HepG2 (cell line): Measurements from ENCODE around the gene NPHP1. TPM values are rescaled to one million over a fixed set of nuclear protein-coding genes. Genes with fewer than 3 reads are reported as not detected.

Source experiments
- ATAC-seq: fragments of 200-7000 bp; cut with Tn5 transposase; 3 replicates; pipeline ENCODE4 v1.9.1; 2020; ENCODE audit warnings: mild to moderate bottlenecking, moderate library complexity
- BruUV-seq: library from RNA; stranded (reverse); fragments of 400-500 nt; replicated peaks from 2 replicates; lab custom pipeline; 2021; lab: Mats Ljungman, UMichigan
- CTCF ChIA-PET: fragments of 300-600 bp; formaldehyde crosslinking; extraction: SDS; loops from one replicate; lab custom pipeline; 2021; ENCODE audit warnings: low total read pairs, inconsistent platforms, low intra/inter-chr PET ratio; lab: Yijun Ruan, JAX
- POLR2A ChIA-PET: fragments of 350-600 bp; sonication (Branson Sonifier 250); formaldehyde crosslinking; loops from one replicate; lab custom pipeline; 2020; ENCODE audit warnings: antibody characterized with exemption, inconsistent platforms; lab: Yijun Ruan, JAX
- DNase-seq: peaks from one replicate; pipeline ENCODE4 v3.0.0-alpha.2; 2015; ENCODE audit warnings: low spot score
- FAIRE-seq: peaks from 3 replicates; lab custom pipeline; 2011; peaks lifted over from hg19 to GRCh38; lab: Jason Lieb, UNC
- H2AFZ ChIP-seq: one replicate; pipeline ENCODE4 v1.6.1; 2011; ENCODE audit warnings: low read length, inconsistent platforms
- H3K27ac ChIP-seq: fragments of 300-600 bp; 3 replicates; pipeline ENCODE4 v1.8.0; 2011; ENCODE audit warnings: mixed run types, mild to moderate bottlenecking, mixed read lengths, low read length, inconsistent platforms; ENCODE audit not compliant: insufficient read depth; ENCODE audit errors: extremely low read length
- H3K27me3 ChIP-seq, 2 experiments: fragments of 200-600 bp in 1 of 2; 2 replicates in 1 of 2; 3 replicates in 1 of 2; pipeline versions ENCODE4 v1.6.0 to v1.8.0; 2011; ENCODE audit warnings: low read length in 2 of 2, mild to moderate bottlenecking in 2 of 2, moderate library complexity in 2 of 2, inconsistent platforms in 1 of 2; ENCODE audit not compliant: insufficient read depth in 2 of 2, control insufficient read depth in 1 of 2
- H3K36me3 ChIP-seq, 2 experiments: fragments of 200-600 bp in 1 of 2; replicated peaks in 1 of 2; 2 replicates in 1 of 2; 3 replicates in 1 of 2; pipeline versions ENCODE4 v1.5.1 to v1.8.0; 2011; ENCODE audit warnings: low read length in 2 of 2, inconsistent platforms in 1 of 2; ENCODE audit not compliant: insufficient read depth in 2 of 2, control insufficient read depth in 1 of 2
- H3K4me1 ChIP-seq: 2 replicates; pipeline ENCODE4 v1.5.1; 2012; ENCODE audit warnings: low read length, inconsistent platforms; ENCODE audit not compliant: insufficient read depth
- H3K4me2 ChIP-seq: 2 replicates; pipeline ENCODE4 v1.6.0; 2011; ENCODE audit warnings: low read depth, low read length, inconsistent platforms
- H3K4me3 ChIP-seq, 3 experiments: fragments of 200-600 bp in 1 of 3; sonication (generic), shearing (Covaris generic) in 1 of 3; replicated peaks in 1 of 3; 2 replicates each; pipeline ENCODE4 v1.5.1; 2011 to 2016; ENCODE audit warnings: low read length in 3 of 3, inconsistent platforms in 2 of 3, low read depth in 2 of 3, mild to moderate bottlenecking in 2 of 3, control low read depth in 1 of 3, mixed read lengths in 1 of 3; ENCODE audit not compliant: insufficient read depth in 1 of 3
- H3K79me2 ChIP-seq: one replicate; pipeline ENCODE4 v1.6.1; 2011; ENCODE audit warnings: low read length, inconsistent platforms; ENCODE audit not compliant: insufficient read depth
- H3K9ac ChIP-seq: 2 replicates; pipeline ENCODE4 v1.6.0; 2011; ENCODE audit warnings: mild to moderate bottlenecking, low read depth, low read length, inconsistent platforms; ENCODE audit not compliant: insufficient read depth
- H3K9me3 ChIP-seq: 2 replicates; pipeline ENCODE4 v1.5.1; 2012; ENCODE audit warnings: mild to moderate bottlenecking, low read length
- H4K20me1 ChIP-seq: 2 replicates; pipeline ENCODE4 v1.6.0; 2011; ENCODE audit warnings: inconsistent platforms, mild to moderate bottlenecking, low read length, moderate library complexity; ENCODE audit not compliant: insufficient read depth
- CENPBD1 ChIP-seq: sonication (generic); formaldehyde crosslinking; IDR thresholded peaks from 2 replicates; pipeline ENCODE4 v1.8.0; 2022; ENCODE audit warnings: missing genetic modification reagents, low read depth, mild to moderate bottlenecking, borderline replicate concordance
- GFI1 ChIP-seq: sonication (generic); formaldehyde crosslinking; IDR thresholded peaks from 2 replicates; pipeline ENCODE4 v1.5.0; 2020; ENCODE audit warnings: missing genetic modification reagents, mild to moderate bottlenecking, borderline replicate concordance
- HMG20B ChIP-seq: conservative IDR thresholded peaks from 2 replicates; pipeline ENCODE4 v1.6.1; 2016; ENCODE audit warnings: missing genetic modification reagents, missing compliant biosample characterization
- MED1 ChIP-seq: sonication (generic); formaldehyde crosslinking; IDR thresholded peaks from 2 replicates; pipeline ENCODE4 v1.4.0; 2020; ENCODE audit warnings: missing genetic modification reagents
- MIER3 ChIP-seq: IDR thresholded peaks from 2 replicates; pipeline ENCODE4 v1.6.1; 2016; ENCODE audit warnings: missing compliant biosample characterization, borderline replicate concordance
- PITX1 ChIP-seq: sonication (generic); formaldehyde crosslinking; IDR thresholded peaks from 2 replicates; pipeline ENCODE4 v1.5.1; 2020; ENCODE audit warnings: mild to moderate bottlenecking, missing genetic modification reagents
- RAD51 ChIP-seq: fragments of 450-650 bp; IDR thresholded peaks from 2 replicates; pipeline ENCODE4 v1.6.1; 2016; ENCODE audit warnings: borderline replicate concordance
- SMAD1 ChIP-seq: sonication (generic); formaldehyde crosslinking; IDR thresholded peaks from 2 replicates; pipeline ENCODE4 v1.4.0; 2020; ENCODE audit warnings: missing genetic modification reagents, low read depth, mild to moderate bottlenecking, borderline replicate concordance
- SMAD3 ChIP-seq: sonication (generic); formaldehyde crosslinking; IDR thresholded peaks from 2 replicates; pipeline ENCODE4 v1.4.0; 2020; ENCODE audit warnings: missing genetic modification reagents
- SMC3 ChIP-seq: IDR thresholded peaks from 2 replicates; pipeline ENCODE4 v1.6.1; 2011; ENCODE audit warnings: low read length, improper control_type of control experiment
- SOX6 ChIP-seq, 2 experiments: fragments of 450-650 bp in 1 of 2; sonication (generic) in 1 of 2; formaldehyde crosslinking in 1 of 2; IDR thresholded peaks; 2 replicates each; pipeline versions ENCODE4 v1.4.0 to v1.6.1; 2017 to 2020; ENCODE audit warnings: antibody characterized with exemption in 1 of 2, mild to moderate bottlenecking in 1 of 2, missing genetic modification reagents in 1 of 2
- SPEN ChIP-seq: sonication (generic); formaldehyde crosslinking; IDR thresholded peaks from 2 replicates; pipeline ENCODE4 v1.5.1; 2020; ENCODE audit warnings: low read depth, mild to moderate bottlenecking, missing genetic modification reagents
- TFAP4 ChIP-seq: sonication (generic); IDR thresholded peaks from 2 replicates; pipeline ENCODE4 v1.6.1; 2016; ENCODE audit warnings: low read depth, borderline replicate concordance
- TFDP1 ChIP-seq: IDR thresholded peaks from 2 replicates; pipeline ENCODE4 v1.6.1; 2016; ENCODE audit warnings: missing compliant biosample characterization, missing genetic modification reagents, borderline replicate concordance
- TIGD3 ChIP-seq: sonication (generic); formaldehyde crosslinking; IDR thresholded peaks from 2 replicates; pipeline ENCODE4 v1.5.1; 2020; ENCODE audit warnings: mild to moderate bottlenecking, missing genetic modification reagents, borderline replicate concordance
- TP53 ChIP-seq: sonication (generic); formaldehyde crosslinking; conservative IDR thresholded peaks from 2 replicates; pipeline ENCODE4 v1.4.0; 2020; ENCODE audit warnings: missing genetic modification reagents
- ZNF224 ChIP-seq: sonication (generic); formaldehyde crosslinking; IDR thresholded peaks from 2 replicates; pipeline ENCODE4 v1.5.0; 2020; ENCODE audit warnings: mild to moderate bottlenecking, missing genetic modification reagents
- ZNF337 ChIP-seq: sonication (generic); formaldehyde crosslinking; IDR thresholded peaks from 2 replicates; pipeline ENCODE4 v1.5.1; 2020; ENCODE audit warnings: missing genetic modification reagents, low read depth, mild to moderate bottlenecking, borderline replicate concordance
- ZNF564 ChIP-seq: sonication (generic); formaldehyde crosslinking; IDR thresholded peaks from 2 replicates; pipeline ENCODE4 v1.8.1; 2023; ENCODE audit warnings: mild to moderate bottlenecking, missing genetic modification reagents
- ZNF570 ChIP-seq: sonication (generic); formaldehyde crosslinking; IDR thresholded peaks from 2 replicates; pipeline ENCODE4 v1.4.0; 2020; ENCODE audit warnings: mild to moderate bottlenecking, missing genetic modification reagents, borderline replicate concordance
- ZNF773 ChIP-seq: sonication (generic); formaldehyde crosslinking; IDR thresholded peaks from 2 replicates; pipeline ENCODE4 v1.4.0; 2020; ENCODE audit warnings: missing genetic modification reagents, borderline replicate concordance
- WGBS: methylation state at CpG from one replicate; pipeline ENCODE4 v1.1.6; 2017; ENCODE audit warnings: low lambda C conversion rate; 5-methylcytosine and 5-hydroxymethylcytosine counted together
- in situ Hi-C: cut with HindIII; loops from 2 replicates; pipeline ENCODE4 v1.10.0; 2017; ENCODE audit warnings: low pct_unique_long_range_greater_than_20kb; ENCODE audit not compliant: extremely low pct_ligation_motif_present
- intact Hi-C: fragments of 100-400 bp; cut with micrococcal nuclease; formaldehyde crosslinking; loops from one replicate; pipeline ENCODE4 v1.10.0; 2022; ENCODE audit not compliant: unreplicated experiment
- polyA plus RNA-seq, 8 experiments: library from polyadenylated mRNA; depleted of rRNA in 3 of 8; stranded (reverse) in 7 of 8; unstranded in 1 of 8; fragments of >200 nt; fragmentation: Illumina TruSeq in 4 of 8; extraction: Trizol in 4 of 8; gene quantifications; 2 replicates each; pipeline versions ENCODE4 v1.2.1 to v1.2.3, GENCODE V29; 2011 to 2016; ENCODE audit warnings: low read depth in 4 of 8, missing spikeins in 1 of 8, mixed read lengths in 1 of 8; ENCODE audit not compliant: insufficient read depth in 1 of 8
- total RNA-seq, 5 experiments: library from RNA; depleted of rRNA; stranded (reverse); fragments of >200 nt; fragmentation: Illumina TruSeq; extraction: Trizol; gene quantifications; 2 replicates each; pipeline ENCODE4 v1.2.3, GENCODE V29; 2016; ENCODE audit warnings: low read depth in 1 of 5

Gene NPHP1
- total and polyA plus RNA-seq, 2 of the 13 experiments (the other 11 are each of a cell fraction or from before 2014, with no cell fraction given) = 2.7 to 4.8 TPM

- H3K4me3 ChIP-seq = peak overlapping the region in 1 of 3 experiments; percentile 3; a peak in 1 of 6 replicates
- no peak overlapping the region for H2AFZ ChIP-seq
- WGBS = 11% methylated on average over 2 of the region's 2 CpGs
- ATAC-seq (peak; percentile 99), DNase-seq (peak; percentile 96), FAIRE-seq (peak; percentile 96)
- H3K9ac ChIP-seq = peak overlapping the region; percentile 12; the same call in 1 of the 2 replicates
- H4K20me1 ChIP-seq = no peaks in the 10 kb centered on the region
- H3K9me3 ChIP-seq = 0 out of 2 replicates have a peak, but pooled peaks cover 3% of the 10 kb centered on the region
- CTCF ChIA-PET = no interaction called here
- intact Hi-C loops (loop anchor here (5.0 kb wide), 1 partner anchor 629 kb away; no protein-coding TSS in a partner anchor), in situ Hi-C loops (no loop called here)
- peaks cover 37% of the 10 kb centered on the region for H3K4me1 ChIP-seq
- BruUV-seq = no TSS peak
- H3K79me2 ChIP-seq = no peaks in the 10 kb centered on the region
- H3K27ac ChIP-seq = peak overlapping the region; percentile 74
- POLR2A ChIA-PET = no interaction called here
- H3K36me3 ChIP-seq = no peaks in the 10 kb centered on the region
- H3K4me2 ChIP-seq = peak overlapping the region; percentile 53
- no peaks in the 10 kb centered on the region for H3K27me3 ChIP-seq
- peak; percentile 94 for TF ChIP-seq GFI1
- TF ChIP-seq SOX6 (IDR thresholded peaks at IDR 0.05) = no peak
- peak; percentile 69 for TF ChIP-seq SOX6 (CRISPR knock-in tag; IDR thresholded peaks at IDR 0.05)
- TF ChIP-seq ZNF564 (CRISPR knock-in tag) = no peak
- TF ChIP-seq TFAP4 = 0 out of 2 replicates have a peak, but pooled peaks have one; percentile 14
- no peak for TF ChIP-seq TIGD3 (CRISPR knock-in tag)
- TF ChIP-seq RAD51 = no peak
- TF ChIP-seq ZNF570 (CRISPR knock-in tag) = no peak
- TF ChIP-seq MIER3 (CRISPR knock-in tag) = no peak
- TF ChIP-seq MED1 = peak; percentile 59
- no peak for TF ChIP-seq ZNF773 (CRISPR knock-in tag)
- peak; percentile 94 for TF ChIP-seq PITX1 (CRISPR knock-in tag)
- no peak for TF ChIP-seq SPEN (CRISPR knock-in tag)
- peak; percentile 82 for TF ChIP-seq HMG20B (CRISPR knock-in tag)
- TF ChIP-seq SMAD1 (CRISPR knock-in tag) = no peak
- TF ChIP-seq CENPBD1 (CRISPR knock-in tag) = no peak
- TF ChIP-seq TFDP1 (CRISPR knock-in tag) = peak; percentile 48; the same call in 1 of the 2 replicates
- TF ChIP-seq ZNF337 (CRISPR knock-in tag) = no peak
- no peak for TF ChIP-seq TP53 (CRISPR knock-in tag)
- no peak for TF ChIP-seq SMAD3
- TF ChIP-seq ZNF224 (CRISPR knock-in tag) = no peak
- TF ChIP-seq SMC3 = no peak
Measured at GRCh38 chr2:110146183-110146944, 58.4 kb downstream of the NPHP1 start.
